ENCODE data around the gene GRIFIN.

Gene GRIFIN

GRCh38 chr7:2438775-2439174 is 37.4 kb downstream of the GRIFIN start:
- no peak overlapping the region for H3K4me3 ChIP-seq (ENCODE audit: low read depth, low read length)
- DNase-seq (ENCODE audit: low read depth) = no peak
- TF ChIP-seq CTCF (IDR thresholded peaks at IDR 0.05; ENCODE audit: control insufficient read depth, extremely low read depth, insufficient read depth) = no peak

GRCh38 chr7:2438186-2438585 is 38.0 kb downstream of the GRIFIN start:
- H3K4me3 ChIP-seq (ENCODE audit: low read depth, low read length) = no peak overlapping the region
- TF ChIP-seq CTCF (IDR thresholded peaks at IDR 0.05; ENCODE audit: control insufficient read depth, extremely low read depth, insufficient read depth) = no peak
- DNase-seq (ENCODE audit: low read depth) = no peak

GRCh38 chr7:2437537-2438148 is 38.6 kb downstream of the GRIFIN start:
- no peak overlapping the region for H3K4me3 ChIP-seq (ENCODE audit: low read depth, low read length)
- no peak for DNase-seq (ENCODE audit: low read depth)
- TF ChIP-seq CTCF (IDR thresholded peaks at IDR 0.05; ENCODE audit: control insufficient read depth, extremely low read depth, insufficient read depth) = no peak

GRCh38 chr7:2437136-2437535 is 39.1 kb downstream of the GRIFIN start:
- DNase-seq (ENCODE audit: low read depth) = no peak
- no peak overlapping the region for H3K4me3 ChIP-seq (ENCODE audit: low read depth, low read length)
- TF ChIP-seq CTCF (IDR thresholded peaks at IDR 0.05; ENCODE audit: control insufficient read depth, extremely low read depth, insufficient read depth) = no peak

- no peak for TF ChIP-seq CTCF (IDR thresholded peaks at IDR 0.05; ENCODE audit: control insufficient read depth, extremely low read depth, insufficient read depth)
- no peak for DNase-seq (ENCODE audit: low read depth)
- no peak overlapping the region for H3K4me3 ChIP-seq (ENCODE audit: low read depth, low read length)
Measured at GRCh38 chr7:2436341-2437104, 39.7 kb downstream of the GRIFIN start.

GRCh38 chr7:2435146-2435545 is 41.1 kb downstream of the GRIFIN start:
- no peak for TF ChIP-seq CTCF (IDR thresholded peaks at IDR 0.05; ENCODE audit: control insufficient read depth, extremely low read depth, insufficient read depth)

More at GRCh38 chr7:2435146-2435545, 41.1 kb downstream of the GRIFIN start:
- no peak overlapping the region for H3K4me3 ChIP-seq (ENCODE audit: low read depth, low read length)
- no peak for DNase-seq (ENCODE audit: low read depth)

Data from LNCaP clone FGC (cell line).